Measurements from ENCODE around the gene PISD. TPM values are rescaled to one million over a fixed set of nuclear protein-coding genes. Genes with fewer than 3 reads are reported as not detected.
"Not testable (repeated sequence)": the region's sequence is repeated elsewhere in the genome, so short reads cannot be mapped to it uniquely, and the experiment has no call there.

The PISD gene
- 46.1 and 75.3 TPM in 2 replicates for total RNA-seq (2014; rRNA removed; shearing (Covaris generic))

- in situ Hi-C loops (cut with HindIII; ENCODE audit: low sequenced_read_pairs), result no loop called here
- DNase-seq (ENCODE audit: low spot score), result peak; percentile 97
These were observed at the start of gene PISD for GRCh38 chr22:31661851-31662667. Gene PISD (minus strand): TSS chr22:31662215. CDS start chr22:31662208, 7 bp downstream.

GRCh38 chr22:31711226-31711625, 49.2 kb upstream of the PISD start:
- not testable (repeated sequence) for DNase-seq (ENCODE audit: low spot score)
- in situ Hi-C loops (cut with HindIII; ENCODE audit: low sequenced_read_pairs), result loop anchor here (25.0 kb wide), 1 partner anchor 251 kb away; no protein-coding TSS in a partner anchor

- no peak for DNase-seq (ENCODE audit: low spot score)
- in situ Hi-C loops (cut with HindIII; ENCODE audit: low sequenced_read_pairs), result loop anchor here (25.0 kb wide), 1 partner anchor 255 kb away; no protein-coding TSS in a partner anchor
These were observed 45.5 kb upstream of the PISD start for GRCh38 chr22:31707519-31707918.

- in situ Hi-C loops (cut with HindIII; ENCODE audit: low sequenced_read_pairs), result no loop called here
- DNase-seq (ENCODE audit: low spot score), result no peak
These were observed 33.4 kb upstream of the PISD start for GRCh38 chr22:31695423-31695822.

GRCh38 chr22:31694046-31694445, 32.0 kb upstream of the PISD start:
- in situ Hi-C loops (cut with HindIII; ENCODE audit: low sequenced_read_pairs), result not testable (repeated sequence)

GRCh38 chr22:31692186-31692886, 30.3 kb upstream of the PISD start:
- in situ Hi-C loops (cut with HindIII; ENCODE audit: low sequenced_read_pairs), result no loop called here
- DNase-seq (ENCODE audit: low spot score), result no peak

More at GRCh38 chr22:31694046-31694445, 32.0 kb upstream of the PISD start:
- DNase-seq (ENCODE audit: low spot score), result not testable (repeated sequence)

GRCh38 chr22:31691408-31691807, 29.4 kb upstream of the PISD start:
- in situ Hi-C loops (cut with HindIII; ENCODE audit: low sequenced_read_pairs), result no loop called here
- no peak for DNase-seq (ENCODE audit: low spot score)

- in situ Hi-C loops (cut with HindIII; ENCODE audit: low sequenced_read_pairs), result no loop called here
- no peak for DNase-seq (ENCODE audit: low spot score)
These were observed 21.4 kb upstream of the PISD start for GRCh38 chr22:31683181-31684105.

- in situ Hi-C loops (cut with HindIII; ENCODE audit: low sequenced_read_pairs), result no loop called here
- DNase-seq (ENCODE audit: low spot score), result no peak
These were observed 20.7 kb upstream of the PISD start for GRCh38 chr22:31682751-31683150.

- in situ Hi-C loops (cut with HindIII; ENCODE audit: low sequenced_read_pairs), result no loop called here
- DNase-seq (ENCODE audit: low spot score), result peak; percentile 12
These were observed 19.6 kb upstream of the PISD start for GRCh38 chr22:31681349-31682345.

- in situ Hi-C loops (cut with HindIII; ENCODE audit: low sequenced_read_pairs), result no loop called here
These were observed 18.9 kb upstream of the PISD start for GRCh38 chr22:31680861-31681341.

GRCh38 chr22:31678748-31679147, 16.7 kb upstream of the PISD start:
- DNase-seq (ENCODE audit: low spot score), result no peak

More at GRCh38 chr22:31680861-31681341, 18.9 kb upstream of the PISD start:
- DNase-seq (ENCODE audit: low spot score), result peak; percentile 14

GRCh38 chr22:31676700-31677099, 14.7 kb upstream of the PISD start:
- peak; percentile 94 for DNase-seq (ENCODE audit: low spot score)

More at GRCh38 chr22:31678748-31679147, 16.7 kb upstream of the PISD start:
- in situ Hi-C loops (cut with HindIII; ENCODE audit: low sequenced_read_pairs), result no loop called here

GRCh38 chr22:31674219-31674618, 12.2 kb upstream of the PISD start:
- in situ Hi-C loops (cut with HindIII; ENCODE audit: low sequenced_read_pairs); DNase-seq (ENCODE audit: low spot score): not testable (repeated sequence)

More at GRCh38 chr22:31676700-31677099, 14.7 kb upstream of the PISD start:
- in situ Hi-C loops (cut with HindIII; ENCODE audit: low sequenced_read_pairs), result no loop called here

- in situ Hi-C loops (cut with HindIII; ENCODE audit: low sequenced_read_pairs); DNase-seq (ENCODE audit: low spot score): not testable (repeated sequence)
These were observed 6.8 kb upstream of the PISD start for GRCh38 chr22:31668849-31669248.

GRCh38 chr22:31662668-31663037, 638 bp upstream of the PISD start:
- no peak for DNase-seq (ENCODE audit: low spot score)
- in situ Hi-C loops (cut with HindIII; ENCODE audit: low sequenced_read_pairs), result no loop called here

GRCh38 chr22:31660860-31661341, 1.1 kb downstream of the PISD start:
- DNase-seq (ENCODE audit: low spot score); in situ Hi-C loops (cut with HindIII; ENCODE audit: low sequenced_read_pairs): not testable (repeated sequence)

GRCh38 chr22:31659246-31659645, 2.8 kb downstream of the PISD start:
- DNase-seq (ENCODE audit: low spot score), result no peak
- in situ Hi-C loops (cut with HindIII; ENCODE audit: low sequenced_read_pairs), result no loop called here

All from G401 (cell line).